GM19372 (cell line): Measurements from ENCODE around the gene BLID.

Experiments used
- ATAC-seq: cut with Tn5 transposase; IDR thresholded peaks from one replicate; pipeline ENCODE4 v1.9.1; 2021; ENCODE audit warnings: mild to moderate bottlenecking, low read depth, moderate library complexity; ENCODE audit not compliant: unreplicated experiment

BLID gene

GRCh38 chr11:122141725-122142124, 25.7 kb upstream of the BLID start:
- ATAC-seq: no peak

- ATAC-seq: no peak
These were observed 24.5 kb upstream of the BLID start for GRCh38 chr11:122140500-122140899.

- ATAC-seq: no peak
These were observed 23.5 kb upstream of the BLID start for GRCh38 chr11:122139595-122139866.

- no peak for ATAC-seq
These were observed 23.0 kb upstream of the BLID start for GRCh38 chr11:122138744-122139594.

- no peak for ATAC-seq
These were observed 21.2 kb upstream of the BLID start for GRCh38 chr11:122137078-122137793.

- ATAC-seq: no peak
These were observed 15.1 kb upstream of the BLID start for GRCh38 chr11:122131126-122131525.

GRCh38 chr11:122128146-122128545, 12.1 kb upstream of the BLID start:
- ATAC-seq: no peak

GRCh38 chr11:122127020-122127419, 11.0 kb upstream of the BLID start:
- ATAC-seq: no peak

- no peak for ATAC-seq
These were observed 10.1 kb upstream of the BLID start for GRCh38 chr11:122126024-122126688.

GRCh38 chr11:122123263-122123929, 7.4 kb upstream of the BLID start:
- ATAC-seq: no peak

GRCh38 chr11:122122179-122122578, 6.2 kb upstream of the BLID start:
- no peak for ATAC-seq

GRCh38 chr11:122120096-122120495, 4.1 kb upstream of the BLID start:
- ATAC-seq: no peak

GRCh38 chr11:122116591-122116990, 576 bp upstream of the BLID start:
- ATAC-seq: no peak

GRCh38 chr11:122114976-122115375, 1.0 kb downstream of the BLID start:
- no peak for ATAC-seq

- ATAC-seq: no peak
These were observed 1.9 kb downstream of the BLID start for GRCh38 chr11:122113836-122114825.

GRCh38 chr11:122112470-122113365, 3.3 kb downstream of the BLID start:
- ATAC-seq: no peak

GRCh38 chr11:122109932-122110331, 6.1 kb downstream of the BLID start:
- no peak for ATAC-seq

GRCh38 chr11:122108828-122109227, 7.2 kb downstream of the BLID start:
- no peak for ATAC-seq
